BJ (cell line): ENCODE data around the gene ALDH1L1. TPM values are rescaled to one million over a fixed set of nuclear protein-coding genes. Genes with fewer than 3 reads are reported as not detected.

Experiments
- CTCF ChIA-PET: fragments of 350-600 bp; formaldehyde crosslinking; extraction: SDS; loops from one replicate; lab custom pipeline; 2021; ENCODE audit warnings: antibody characterized with exemption, inconsistent platforms; lab: Yijun Ruan, JAX
- POLR2A ChIA-PET: fragments of 300-600 bp; sonication (Branson Sonifier 250); formaldehyde crosslinking; extraction: SDS; loops from one replicate; lab custom pipeline; 2021; ENCODE audit warnings: antibody characterized with exemption; lab: Charles Lee
- DNase-seq: peaks from one replicate; pipeline ENCODE4 v3.0.0-alpha.2; 2011; ENCODE audit warnings: low read depth
- H3K27me3 ChIP-seq: 2 replicates; pipeline ENCODE4 v1.6.0; 2011; ENCODE audit warnings: low read length; ENCODE audit not compliant: control insufficient read depth, insufficient read depth
- H3K36me3 ChIP-seq: 2 replicates; pipeline ENCODE4 v1.5.1; 2011; ENCODE audit warnings: low read length; ENCODE audit not compliant: control insufficient read depth, insufficient read depth
- H3K4me3 ChIP-seq: 2 replicates; pipeline ENCODE4 v1.5.1; 2011; ENCODE audit warnings: low read depth, mild to moderate bottlenecking, control low read depth, low read length
- polyA plus RNA-seq: library from polyadenylated mRNA; depleted of rRNA; stranded (reverse); fragments of >200 nt; gene quantifications from 2 replicates; pipeline ENCODE4 v1.2.3, GENCODE V29; 2011
- TF ChIP-seq, protein P1 (sequence below): IDR thresholded peaks from 2 replicates; pipeline ENCODE4 v1.5.1; 2011; ENCODE audit warnings: low read depth, mild to moderate bottlenecking, control low read depth, inconsistent platforms, low read length, moderate library complexity; ENCODE audit not compliant: insufficient read depth

ALDH1L1 gene
- polyA plus RNA-seq, 1 experiment: 0.37 TPM

DNA sequence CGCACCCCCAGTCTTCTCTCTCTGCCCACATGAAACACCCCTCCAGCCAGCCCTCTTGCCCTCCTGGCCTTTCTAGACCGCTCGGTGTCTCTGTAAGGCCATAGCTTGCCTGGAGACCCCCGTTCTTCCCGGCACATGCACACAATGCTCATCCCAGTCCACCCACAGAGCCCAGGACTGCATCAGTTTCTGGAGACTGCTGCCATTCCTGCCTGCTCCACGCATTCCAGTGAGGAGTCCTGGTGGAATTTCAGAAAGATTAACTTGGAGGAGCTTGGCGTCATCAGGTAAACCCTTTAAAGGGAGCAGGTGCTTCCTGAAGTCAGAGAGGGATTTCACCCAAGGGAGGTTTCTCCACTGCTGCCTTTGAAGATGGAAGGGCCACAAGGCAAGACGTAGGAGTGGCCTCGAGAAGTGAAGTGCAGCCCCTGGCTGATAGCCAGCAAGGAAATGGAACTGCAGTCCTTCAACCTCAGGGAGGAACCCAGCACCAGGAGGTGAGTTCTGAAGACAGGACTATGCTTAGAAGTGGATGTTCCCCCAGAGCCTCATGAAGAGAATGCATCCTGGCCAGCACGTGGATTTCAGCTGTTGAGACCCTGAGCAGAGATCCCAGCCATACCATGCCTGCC, 115.6 kb downstream of the ALDH1L1 start:
- TF ChIP-seq, protein P1, sequence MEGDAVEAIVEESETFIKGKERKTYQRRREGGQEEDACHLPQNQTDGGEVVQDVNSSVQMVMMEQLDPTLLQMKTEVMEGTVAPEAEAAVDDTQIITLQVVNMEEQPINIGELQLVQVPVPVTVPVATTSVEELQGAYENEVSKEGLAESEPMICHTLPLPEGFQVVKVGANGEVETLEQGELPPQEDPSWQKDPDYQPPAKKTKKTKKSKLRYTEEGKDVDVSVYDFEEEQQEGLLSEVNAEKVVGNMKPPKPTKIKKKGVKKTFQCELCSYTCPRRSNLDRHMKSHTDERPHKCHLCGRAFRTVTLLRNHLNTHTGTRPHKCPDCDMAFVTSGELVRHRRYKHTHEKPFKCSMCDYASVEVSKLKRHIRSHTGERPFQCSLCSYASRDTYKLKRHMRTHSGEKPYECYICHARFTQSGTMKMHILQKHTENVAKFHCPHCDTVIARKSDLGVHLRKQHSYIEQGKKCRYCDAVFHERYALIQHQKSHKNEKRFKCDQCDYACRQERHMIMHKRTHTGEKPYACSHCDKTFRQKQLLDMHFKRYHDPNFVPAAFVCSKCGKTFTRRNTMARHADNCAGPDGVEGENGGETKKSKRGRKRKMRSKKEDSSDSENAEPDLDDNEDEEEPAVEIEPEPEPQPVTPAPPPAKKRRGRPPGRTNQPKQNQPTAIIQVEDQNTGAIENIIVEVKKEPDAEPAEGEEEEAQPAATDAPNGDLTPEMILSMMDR: no peak
- ChIA-PET POLR2A (no interaction called here), CTCF (interaction anchor here (0.9 kb wide), 1 partner anchor 11 kb away, joined by 3 read pairs; no protein-coding TSS in a partner anchor)
- Histone ChIP-seq H3K36me3 (no peaks in the 10 kb centered on the region; the same call in none of the 2 replicates), H3K4me3 (no peak overlapping the region), H3K27me3 (no peaks in the 10 kb centered on the region)
- DNase-seq: no peak

DNA sequence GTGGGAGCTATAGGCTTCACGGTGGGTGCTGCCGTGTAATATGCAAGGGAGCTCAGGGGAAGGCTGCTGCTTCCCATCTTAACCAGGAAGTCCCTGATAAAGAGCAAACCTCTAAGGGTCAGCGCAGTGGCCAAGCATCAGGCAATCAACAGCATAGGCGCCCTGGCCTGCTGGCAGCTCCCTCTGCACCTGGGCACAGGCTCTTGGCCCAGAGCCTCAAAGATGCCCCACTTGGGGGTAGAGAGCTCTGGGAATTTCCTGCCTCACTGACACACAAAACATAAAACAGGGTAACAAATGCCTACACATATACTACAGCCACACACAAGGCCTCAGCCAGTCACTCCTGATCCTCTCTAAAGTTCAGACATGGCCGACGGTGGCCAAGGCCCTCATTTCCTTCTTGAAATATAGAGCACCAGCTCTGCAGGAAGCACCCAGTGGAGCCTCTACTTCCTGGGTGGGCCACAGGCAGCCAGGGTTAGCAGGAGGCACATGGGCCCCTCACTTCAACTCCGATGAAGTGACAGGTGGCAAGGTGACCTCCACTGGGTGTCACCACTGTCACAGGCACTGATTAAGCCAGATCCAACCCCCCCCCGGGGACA, 116.9 kb downstream of the ALDH1L1 start:
- POLR2A ChIA-PET: no interaction called here
- DNase-seq: no peak
- H3K4me3 ChIP-seq: no peak overlapping the region
- no peaks in the 10 kb centered on the region for H3K27me3 ChIP-seq
- H3K36me3 ChIP-seq: no peaks in the 10 kb centered on the region; the same call in none of the 2 replicates
- TF ChIP-seq, protein P1: no peak
- CTCF ChIA-PET: interaction anchor here (1.2 kb wide), 1 partner anchor 13 kb away, joined by 4 read pairs; no protein-coding TSS in a partner anchor

DNA sequence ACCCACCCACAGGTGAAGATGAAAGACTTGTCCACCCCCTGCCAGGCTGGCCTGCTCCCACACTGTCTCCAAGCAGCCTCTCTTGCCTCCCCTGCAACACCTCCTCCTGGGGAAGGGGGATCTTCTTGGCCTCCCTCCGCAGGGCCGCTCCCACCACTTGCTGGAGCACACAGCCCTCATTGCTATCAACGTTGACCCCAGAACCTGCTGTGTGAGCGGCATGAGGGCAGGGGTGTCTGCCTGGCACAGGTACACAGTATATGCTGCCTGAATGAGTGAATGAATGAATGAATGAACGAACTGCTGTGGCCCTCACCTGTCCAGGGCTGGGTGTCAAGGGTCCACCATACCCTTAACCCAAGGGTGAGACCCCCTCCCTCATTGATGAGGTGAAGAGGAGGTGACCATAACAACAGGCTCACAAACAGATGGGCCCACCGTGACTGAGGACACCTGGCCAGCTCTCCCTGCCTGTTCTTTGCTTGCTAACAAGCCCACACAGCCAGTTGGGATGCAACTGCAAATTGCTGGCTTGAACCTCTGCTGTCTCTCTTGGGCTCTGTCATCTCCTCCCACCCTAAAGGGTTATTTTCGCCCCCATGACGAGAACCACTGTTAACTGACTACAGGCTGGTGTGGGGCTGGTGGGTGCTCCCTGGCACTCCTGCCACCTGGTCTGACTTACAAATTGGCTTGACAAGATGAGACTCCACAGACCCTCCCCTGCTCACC, 118.9 kb downstream of the ALDH1L1 start:
- no peaks in the 10 kb centered on the region for H3K27me3 ChIP-seq
- DNase-seq: no peak
- H3K4me3 ChIP-seq: no peak overlapping the region
- POLR2A ChIA-PET: no interaction called here
- TF ChIP-seq, protein P1: no peak
- CTCF ChIA-PET: no interaction called here
- no peaks in the 10 kb centered on the region; the same call in 1 of the 2 replicates for H3K36me3 ChIP-seq

DNA sequence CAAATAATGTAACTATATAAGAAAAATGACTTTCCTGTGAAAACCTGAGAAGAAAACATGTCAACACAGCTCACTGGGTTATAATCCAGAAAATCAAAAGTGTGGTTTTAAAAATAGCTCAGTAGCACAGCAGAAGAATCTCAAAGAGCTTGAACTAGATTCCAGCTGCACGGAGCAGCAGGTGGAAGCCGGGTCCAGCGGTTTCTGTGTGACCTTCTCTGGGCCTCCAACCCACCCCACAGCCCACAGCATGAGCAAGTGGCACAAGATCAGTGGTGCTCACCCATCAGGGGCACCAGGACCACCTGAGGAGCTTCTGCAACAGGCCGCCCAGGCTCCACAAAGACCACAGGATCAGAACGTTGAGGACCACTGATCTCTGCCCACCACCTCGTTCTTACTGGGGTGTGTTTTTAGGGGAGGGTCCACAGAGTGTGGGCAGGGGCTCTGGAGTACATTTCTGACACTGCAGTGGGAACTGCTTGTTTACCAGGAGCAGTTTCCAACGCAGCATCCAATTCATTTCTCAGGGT, 119.7 kb downstream of the ALDH1L1 start:
- TF ChIP-seq, protein P1: no peak
- ChIA-PET CTCF (no interaction called here), POLR2A (no interaction called here)
- H3K27me3 ChIP-seq: no peaks in the 10 kb centered on the region
- H3K4me3 ChIP-seq: no peak overlapping the region
- H3K36me3 ChIP-seq: no peaks in the 10 kb centered on the region; the same call in 1 of the 2 replicates
- no peak for DNase-seq

DNA sequence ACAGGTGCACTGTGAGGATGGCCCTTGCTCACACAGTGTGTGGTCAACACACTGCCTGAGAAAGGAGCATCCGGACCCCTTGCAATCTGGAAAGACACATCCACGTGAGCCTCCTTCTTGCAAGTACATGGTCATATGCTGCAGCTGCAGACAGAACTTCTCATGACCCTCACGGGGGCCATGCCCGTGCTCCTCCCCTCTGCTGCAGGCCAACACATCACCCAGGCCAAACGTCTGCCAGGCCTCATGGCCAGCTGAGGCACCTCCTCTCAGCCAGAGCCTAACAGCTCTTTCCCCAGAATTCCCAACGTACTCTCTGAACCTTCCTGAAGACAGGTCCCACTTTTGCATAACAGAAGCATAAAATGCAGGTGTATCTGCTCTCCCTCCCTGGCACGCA, 121.7 kb downstream of the ALDH1L1 start:
- no peaks in the 10 kb centered on the region for H3K27me3 ChIP-seq
- CTCF ChIA-PET: interaction anchor here (0.6 kb wide), 1 partner anchor 27 kb away, joined by 3 read pairs; no protein-coding TSS in a partner anchor
- no peaks in the 10 kb centered on the region; the same call in 1 of the 2 replicates for H3K36me3 ChIP-seq
- H3K4me3 ChIP-seq: no peak overlapping the region
- POLR2A ChIA-PET: no interaction called here
- no peak for DNase-seq
- TF ChIP-seq, protein P1: no peak
